Activated CD4-positive, alpha-beta T cell treated with anti-CD3 and anti-CD28 coated beads, Interleukin-2, amount 10 ng/mL, durations not matched to agents 24 days and 14 days (primary cell): ENCODE results near the gene MAGI2. TPM values are rescaled to one million over a fixed set of nuclear protein-coding genes. Genes with fewer than 3 reads are reported as not detected.

Experiments used
- DNase-seq: peaks from one replicate; pipeline ENCODE4 v3.0.0; 2022
- H3K27ac Mint-ChIP-seq: one replicate; pipeline ENCODE4 v1.8.0; 2022; ENCODE audit warnings: mild to moderate bottlenecking, mixed read lengths
- H3K27me3 Mint-ChIP-seq: one replicate; pipeline ENCODE4 v1.8.0; 2022; ENCODE audit warnings: mixed read lengths
- H3K36me3 Mint-ChIP-seq: one replicate; pipeline ENCODE4 v1.8.0; 2022; ENCODE audit warnings: low read depth, mild to moderate bottlenecking, mixed read lengths
- H3K4me1 Mint-ChIP-seq: one replicate; pipeline ENCODE4 v1.8.0; 2021; ENCODE audit warnings: mixed read lengths
- H3K4me3 Mint-ChIP-seq: one replicate; pipeline ENCODE4 v1.8.0; 2022; ENCODE audit warnings: mild to moderate bottlenecking, moderate library complexity, mixed read lengths
- H3K9me3 Mint-ChIP-seq: one replicate; pipeline ENCODE4 v1.8.0; 2021; ENCODE audit warnings: mixed read lengths
- intact Hi-C: fragments of 100-400 bp; cut with micrococcal nuclease; formaldehyde crosslinking; loops from one replicate; pipeline ENCODE4 v1.15.1; 2023
- total RNA-seq: library from RNA; stranded (reverse); gene quantifications from 2 replicates; pipeline ENCODE4 v1.2.3, GENCODE V29; 2022

MAGI2 gene
- total RNA-seq, 1 donor from 2014 or later = 0.12 TPM

GRCh38 chr7:78770422-78771410 is 682.8 kb downstream of the MAGI2 start:
- H3K36me3 Mint-ChIP-seq = no peaks in the 10 kb centered on the region
- H3K27me3 Mint-ChIP-seq = peaks cover 8% of the 10 kb centered on the region
- intact Hi-C loops = no loop called here
- no peak overlapping the region for H3K4me3 Mint-ChIP-seq
- no peaks in the 10 kb centered on the region for H3K9me3 Mint-ChIP-seq
- no peak overlapping the region for H3K27ac Mint-ChIP-seq
- DNase-seq = no peak
- H3K4me1 Mint-ChIP-seq = no peaks in the 10 kb centered on the region

GRCh38 chr7:78769481-78770101 is 683.9 kb downstream of the MAGI2 start:
- Mint-ChIP-seq H3K36me3 (no peaks in the 10 kb centered on the region), H3K27me3 (peaks cover 8% of the 10 kb centered on the region), H3K4me1 (no peaks in the 10 kb centered on the region), H3K9me3 (no peaks in the 10 kb centered on the region), H3K27ac (no peak overlapping the region), H3K4me3 (no peak overlapping the region)
- DNase-seq = no peak
- intact Hi-C loops = no loop called here

- H3K27me3 Mint-ChIP-seq = peaks cover 8% of the 10 kb centered on the region
- H3K4me3 Mint-ChIP-seq = no peak overlapping the region
- intact Hi-C loops = no loop called here
- no peak for DNase-seq
- no peaks in the 10 kb centered on the region for H3K36me3 Mint-ChIP-seq
- H3K9me3 Mint-ChIP-seq = no peaks in the 10 kb centered on the region
- H3K4me1 Mint-ChIP-seq = no peaks in the 10 kb centered on the region
- H3K27ac Mint-ChIP-seq = no peak overlapping the region
These were observed 684.6 kb downstream of the MAGI2 start for GRCh38 chr7:78768859-78769258.

GRCh38 chr7:78765943-78766729 is 687.3 kb downstream of the MAGI2 start:
- intact Hi-C loops = no loop called here
- Mint-ChIP-seq H3K4me1 (no peaks in the 10 kb centered on the region), H3K36me3 (no peaks in the 10 kb centered on the region), H3K27me3 (peaks cover 6% of the 10 kb centered on the region), H3K27ac (no peak overlapping the region), H3K4me3 (no peak overlapping the region), H3K9me3 (no peaks in the 10 kb centered on the region)
- DNase-seq = no peak

GRCh38 chr7:78764571-78764970 is 688.9 kb downstream of the MAGI2 start:
- H3K4me1 Mint-ChIP-seq = no peaks in the 10 kb centered on the region

GRCh38 chr7:78762625-78763024 is 690.8 kb downstream of the MAGI2 start:
- Mint-ChIP-seq H3K4me1 (no peaks in the 10 kb centered on the region), H3K36me3 (no peaks in the 10 kb centered on the region), H3K9me3 (no peaks in the 10 kb centered on the region), H3K4me3 (no peak overlapping the region), H3K27me3 (no peaks in the 10 kb centered on the region), H3K27ac (no peak overlapping the region)
- intact Hi-C loops = no loop called here
- no peak for DNase-seq

More at GRCh38 chr7:78764571-78764970, 688.9 kb downstream of the MAGI2 start:
- Mint-ChIP-seq H3K27ac (no peak overlapping the region), H3K36me3 (no peaks in the 10 kb centered on the region), H3K27me3 (no peaks in the 10 kb centered on the region), H3K9me3 (no peaks in the 10 kb centered on the region), H3K4me3 (no peak overlapping the region)
- intact Hi-C loops = no loop called here
- no peak for DNase-seq

GRCh38 chr7:78760620-78761355 is 692.7 kb downstream of the MAGI2 start:
- no peaks in the 10 kb centered on the region for H3K36me3 Mint-ChIP-seq
- H3K4me1 Mint-ChIP-seq = no peaks in the 10 kb centered on the region
- no peak for DNase-seq
- H3K9me3 Mint-ChIP-seq = no peaks in the 10 kb centered on the region
- no peak overlapping the region for H3K27ac Mint-ChIP-seq
- no peaks in the 10 kb centered on the region for H3K27me3 Mint-ChIP-seq
- no peak overlapping the region for H3K4me3 Mint-ChIP-seq
- intact Hi-C loops = no loop called here

GRCh38 chr7:78752554-78752953 is 700.9 kb downstream of the MAGI2 start:
- Mint-ChIP-seq H3K27ac (no peak overlapping the region), H3K4me3 (no peak overlapping the region), H3K9me3 (no peaks in the 10 kb centered on the region), H3K4me1 (no peaks in the 10 kb centered on the region), H3K27me3 (no peaks in the 10 kb centered on the region), H3K36me3 (no peaks in the 10 kb centered on the region)
- intact Hi-C loops = no loop called here
- DNase-seq = no peak

GRCh38 chr7:78751253-78751652 is 702.2 kb downstream of the MAGI2 start:
- intact Hi-C loops = no loop called here
- no peak overlapping the region for H3K27ac Mint-ChIP-seq
- DNase-seq = no peak
- no peaks in the 10 kb centered on the region for H3K9me3 Mint-ChIP-seq
- H3K4me3 Mint-ChIP-seq = no peak overlapping the region
- no peaks in the 10 kb centered on the region for H3K4me1 Mint-ChIP-seq
- H3K27me3 Mint-ChIP-seq = no peaks in the 10 kb centered on the region
- H3K36me3 Mint-ChIP-seq = no peaks in the 10 kb centered on the region

GRCh38 chr7:78749052-78749746 is 704.3 kb downstream of the MAGI2 start:
- Mint-ChIP-seq H3K4me1 (no peaks in the 10 kb centered on the region), H3K27ac (no peak overlapping the region), H3K4me3 (no peak overlapping the region), H3K9me3 (no peaks in the 10 kb centered on the region), H3K36me3 (no peaks in the 10 kb centered on the region), H3K27me3 (no peaks in the 10 kb centered on the region)
- intact Hi-C loops = no loop called here
- DNase-seq = no peak

- Mint-ChIP-seq H3K4me1 (no peaks in the 10 kb centered on the region), H3K4me3 (no peak overlapping the region), H3K36me3 (no peaks in the 10 kb centered on the region), H3K27ac (no peak overlapping the region), H3K9me3 (no peaks in the 10 kb centered on the region), H3K27me3 (no peaks in the 10 kb centered on the region)
- no peak for DNase-seq
- intact Hi-C loops = no loop called here
These were observed 705.9 kb downstream of the MAGI2 start for GRCh38 chr7:78747592-78747991.

GRCh38 chr7:78746301-78746700 is 707.2 kb downstream of the MAGI2 start:
- H3K4me1 Mint-ChIP-seq = no peaks in the 10 kb centered on the region
- no peak for DNase-seq
- intact Hi-C loops = no loop called here
- H3K27ac Mint-ChIP-seq = no peak overlapping the region
- H3K4me3 Mint-ChIP-seq = no peak overlapping the region
- no peaks in the 10 kb centered on the region for H3K9me3 Mint-ChIP-seq
- no peaks in the 10 kb centered on the region for H3K27me3 Mint-ChIP-seq
- no peaks in the 10 kb centered on the region for H3K36me3 Mint-ChIP-seq

- no peak for DNase-seq
- intact Hi-C loops = no loop called here
- H3K4me3 Mint-ChIP-seq = no peak overlapping the region
- no peaks in the 10 kb centered on the region for H3K9me3 Mint-ChIP-seq
- H3K36me3 Mint-ChIP-seq = no peaks in the 10 kb centered on the region
- H3K27ac Mint-ChIP-seq = no peak overlapping the region
- H3K4me1 Mint-ChIP-seq = no peaks in the 10 kb centered on the region
- no peaks in the 10 kb centered on the region for H3K27me3 Mint-ChIP-seq
These were observed 710.8 kb downstream of the MAGI2 start for GRCh38 chr7:78742694-78743093.
